A549 (cell line): ENCODE data around the gene EOGT. TPM values are rescaled to one million over a fixed set of nuclear protein-coding genes. Genes with fewer than 3 reads are reported as not detected.

Experiments used
- ATAC-seq, 2 experiments: fragments of 200-7000 bp in 1 of 2; fragments of >200 bp in 1 of 2; cut with Nextera tagmentation in 1 of 2; cut with Tn5 transposase in 1 of 2; 3 replicates each; pipeline versions ENCODE4 v1.8.0 to v1.9.1; 2018 to 2020; ENCODE audit warnings: mild to moderate bottlenecking in 1 of 2, moderate library complexity in 1 of 2
- CTCF ChIA-PET: fragments of 300-600 bp; sonication (Branson Sonifier 250); formaldehyde crosslinking; extraction: SDS; loops from one replicate; lab custom pipeline; 2021; ENCODE audit warnings: antibody characterized with exemption, inconsistent platforms; lab: Yijun Ruan, JAX
- POLR2A ChIA-PET: fragments of 350-600 bp; formaldehyde crosslinking; extraction: SDS; loops from one replicate; lab custom pipeline; 2021; ENCODE audit warnings: antibody characterized with exemption, inconsistent platforms; lab: Yijun Ruan, JAX
- DNase-seq, 2 experiments: peaks; one replicate each; pipeline versions ENCODE4 v3.0.0 to v3.0.0-alpha.2; 2011 to 2016; ENCODE audit warnings: low read depth in 1 of 2, low spot score in 1 of 2
- FAIRE-seq: peaks from 2 replicates; lab custom pipeline; 2011; peaks lifted over from hg19 to GRCh38; lab: Jason Lieb, UNC
- H3K27ac ChIP-seq, 2 experiments: fragments of >200 bp; sonication (Bioruptor Twin); formaldehyde crosslinking; 3 replicates each; pipeline ENCODE4 v1.5.1; 2016 to 2017
- H3K4me1 ChIP-seq: fragments of >200 bp; sonication (Bioruptor Twin); formaldehyde crosslinking; 3 replicates; pipeline ENCODE4 v1.6.1; 2016
- H3K4me2 ChIP-seq: fragments of >200 bp; sonication (Bioruptor Twin); formaldehyde crosslinking; 3 replicates; pipeline ENCODE4 v1.6.1; 2016
- H3K4me3 ChIP-seq: fragments of >200 bp; sonication (Bioruptor Twin); formaldehyde crosslinking; 3 replicates; pipeline ENCODE4 v1.5.1; 2016
- H3K9me3 ChIP-seq: fragments of >200 bp; sonication (Bioruptor Twin); formaldehyde crosslinking; 3 replicates; pipeline ENCODE4 v1.6.1; 2016
- ATOH8 ChIP-seq: fragments of 250-450 bp; sonication (Bioruptor Pico); IDR thresholded peaks from 2 replicates; pipeline ENCODE4 v1.5.0; 2020; ENCODE audit warnings: low read depth, mild to moderate bottlenecking, moderate library complexity
- CBX2 ChIP-seq: fragments of 200-600 bp; sonication (generic); IDR thresholded peaks from 2 replicates; pipeline ENCODE4 v1.6.1; 2016; ENCODE audit warnings: low read depth, mild to moderate bottlenecking, borderline replicate concordance
- CBX8 ChIP-seq: fragments of 200-600 bp; sonication (generic); IDR thresholded peaks from 2 replicates; pipeline ENCODE4 v1.6.1; 2016
- CHD2 ChIP-seq: fragments of 150-350 bp; IDR thresholded peaks from 2 replicates; pipeline ENCODE4 v1.6.1; 2014; ENCODE audit warnings: low read length; ENCODE audit not compliant: partially characterized antibody
- CHD4 ChIP-seq: fragments of 200-600 bp; sonication (generic); IDR thresholded peaks from 2 replicates; pipeline ENCODE4 v1.6.1; 2016; ENCODE audit warnings: antibody characterized with exemption, mild to moderate bottlenecking, borderline replicate concordance
- ELK1 ChIP-seq: fragments of 150-350 bp; IDR thresholded peaks from 2 replicates; pipeline ENCODE4 v1.6.1; 2014; ENCODE audit warnings: low read depth, mild to moderate bottlenecking, low read length
- HMGXB4 ChIP-seq: fragments of 250-450 bp; sonication (Bioruptor Pico); IDR thresholded peaks from 2 replicates; pipeline ENCODE4 v1.5.0; 2021; ENCODE audit warnings: mild to moderate bottlenecking, moderate library complexity, borderline replicate concordance
- HOXB13 ChIP-seq: fragments of 250-450 bp; sonication (Bioruptor Pico); IDR thresholded peaks from 2 replicates; pipeline ENCODE4 v1.5.0; 2020; ENCODE audit warnings: low read depth, mild to moderate bottlenecking, moderate library complexity
- HOXB5 ChIP-seq: fragments of 250-450 bp; sonication (Bioruptor Pico); IDR thresholded peaks from 2 replicates; pipeline ENCODE4 v1.5.0; 2020; ENCODE audit warnings: mild to moderate bottlenecking, moderate library complexity
- NFE2L2 ChIP-seq: fragments of 150-350 bp; conservative IDR thresholded peaks from 2 replicates; pipeline ENCODE4 v1.6.1; 2014; ENCODE audit warnings: low read length
- NR3C1 ChIP-seq: fragments of >200 bp; sonication (Bioruptor Twin); formaldehyde crosslinking; IDR thresholded peaks from 3 replicates; pipeline ENCODE4 v1.6.1; 2017
- PBX3 ChIP-seq: IDR thresholded peaks from 2 replicates; pipeline ENCODE4 v1.6.1; 2012
- POLR2AphosphoS2 ChIP-seq: conservative IDR thresholded peaks from 2 replicates; pipeline ENCODE4 v1.6.1; 2012; ENCODE audit warnings: low read length, improper control_type of control experiment, inconsistent platforms
- RAD21 ChIP-seq, 2 experiments: fragments of >200 bp in 1 of 2; sonication (Bioruptor Twin) in 1 of 2; formaldehyde crosslinking in 1 of 2; IDR thresholded peaks in 1 of 2; conservative IDR thresholded peaks in 1 of 2; 2 replicates in 1 of 2; 3 replicates in 1 of 2; pipeline ENCODE4 v1.6.1; 2012 to 2018; ENCODE audit warnings: inconsistent platforms in 1 of 2
- RFX5 ChIP-seq: fragments of 450-650 bp; IDR thresholded peaks from 2 replicates; pipeline ENCODE4 v1.7.1; 2014; ENCODE audit warnings: antibody characterized with exemption, mild to moderate bottlenecking, moderate library complexity
- RNF2 ChIP-seq: fragments of 200-600 bp; sonication (generic); IDR thresholded peaks from 2 replicates; pipeline ENCODE4 v1.6.1; 2016; ENCODE audit warnings: low read depth, mild to moderate bottlenecking, antibody characterized with exemption, moderate library complexity, borderline replicate concordance
- SMC3 ChIP-seq: fragments of >200 bp; sonication (Bioruptor Twin); formaldehyde crosslinking; IDR thresholded peaks from 3 replicates; pipeline ENCODE4 v1.6.1; 2018; ENCODE audit warnings: inconsistent platforms
- SREBF2 ChIP-seq: fragments of 450-650 bp; IDR thresholded peaks from 2 replicates; pipeline ENCODE4 v1.6.1; 2014; ENCODE audit warnings: mild to moderate bottlenecking, moderate library complexity
- TP53 ChIP-seq: fragments of 250-450 bp; sonication (Bioruptor Pico); IDR thresholded peaks from 2 replicates; pipeline ENCODE4 v1.5.0; 2021; ENCODE audit warnings: mild to moderate bottlenecking, moderate library complexity
- ZFP36 ChIP-seq: fragments of 450-650 bp; IDR thresholded peaks from 2 replicates; pipeline ENCODE4 v1.6.1; 2014; ENCODE audit warnings: borderline replicate concordance; ENCODE audit not compliant: partially characterized antibody
- WGBS: methylation state at CpG from one replicate; pipeline ENCODE4 v1.1.6; 2017; ENCODE audit errors: missing lambda C conversion rate; 5-methylcytosine and 5-hydroxymethylcytosine counted together
- polyA plus RNA-seq, 4 experiments: library from polyadenylated mRNA; depleted of rRNA in 3 of 4; stranded (reverse); fragments of >200 nt; fragmentation: RNase III in 1 of 4; extraction: RNeasy Plus Mini Kit Qiagen cat#74134 plus additional on column Dnase treatment in 1 of 4; gene quantifications; 2 replicates in 3 of 4; 3 replicates in 1 of 4; pipeline ENCODE4 v1.2.3, GENCODE V29; 2011 to 2017
- TF ChIP-seq, protein P1 (sequence below): fragments of 450-650 bp; IDR thresholded peaks from 2 replicates; pipeline ENCODE4 v1.6.1; 2014; ENCODE audit warnings: antibody characterized with exemption
- TF ChIP-seq, protein P2 (sequence below): fragments of >200 bp; sonication (Bioruptor Twin); formaldehyde crosslinking; IDR thresholded peaks from 3 replicates; pipeline ENCODE4 v1.6.1; 2016

EOGT gene
- polyA plus RNA-seq, 2 of the 4 experiments (the other 2 are of a cell fraction) = 9.3 to 11.1 TPM

DNA sequence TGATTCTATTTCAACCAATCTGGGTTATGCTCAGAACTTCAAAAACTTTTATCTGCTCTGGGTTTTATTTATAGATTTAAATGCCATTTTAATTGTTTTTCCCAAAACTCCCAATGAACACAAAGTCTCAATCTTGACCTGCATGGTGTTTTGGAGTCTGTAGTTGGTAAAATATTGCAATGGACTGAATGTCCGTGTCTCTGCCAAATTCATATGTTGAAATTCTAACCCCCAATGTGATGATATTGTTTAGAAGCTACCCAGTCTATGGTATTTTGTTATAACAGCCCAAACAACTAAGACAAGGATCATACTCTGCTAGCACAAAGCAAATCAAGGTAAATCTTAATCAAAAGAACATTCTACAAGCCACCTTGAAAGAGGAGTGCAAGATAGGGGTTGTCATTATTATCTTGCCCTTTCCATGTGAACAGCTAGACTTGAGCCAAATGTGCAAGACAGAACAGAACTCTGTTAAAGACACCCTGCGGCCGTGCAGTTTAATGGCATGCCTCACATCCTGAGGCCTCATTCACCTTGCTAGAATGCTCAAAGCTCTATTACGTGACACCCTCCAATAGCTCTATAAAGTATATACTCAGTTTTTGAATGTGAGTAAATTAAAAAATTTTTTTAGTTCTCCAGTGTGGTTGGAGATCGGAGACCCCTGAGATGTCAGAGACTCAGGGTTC, 7.5 kb downstream of the EOGT start:
- no peak for FAIRE-seq
- ChIA-PET POLR2A (no interaction called here), CTCF (no interaction called here)

GRCh38 chr3:69005071-69005790, 8.3 kb downstream of the EOGT start:
- CTCF ChIA-PET = no interaction called here
- no peak overlapping the region for H3K27ac ChIP-seq

More for the DNA sequence above, 7.5 kb downstream of the EOGT start:
- no peak for TF ChIP-seq RFX5
- no peak for TF ChIP-seq HOXB5
- TF ChIP-seq, all 56 proteins: peak for 0
- Histone ChIP-seq H3K9me3 (no peaks in the 10 kb centered on the region), H3K4me3 (no peak overlapping the region), H3K4me2 (no peak overlapping the region), H3K27ac (no peak overlapping the region), H3K4me1 (no peaks in the 10 kb centered on the region)
- DNase-seq = no peak
- 87% methylated on average over 5 of the region's 5 CpGs for WGBS
- no peak for ATAC-seq

More at GRCh38 chr3:69005071-69005790, 8.3 kb downstream of the EOGT start:
- 85% methylated on average over 6 of the region's 6 CpGs for WGBS
- POLR2A ChIA-PET = no interaction called here
- TF ChIP-seq, protein P1, sequence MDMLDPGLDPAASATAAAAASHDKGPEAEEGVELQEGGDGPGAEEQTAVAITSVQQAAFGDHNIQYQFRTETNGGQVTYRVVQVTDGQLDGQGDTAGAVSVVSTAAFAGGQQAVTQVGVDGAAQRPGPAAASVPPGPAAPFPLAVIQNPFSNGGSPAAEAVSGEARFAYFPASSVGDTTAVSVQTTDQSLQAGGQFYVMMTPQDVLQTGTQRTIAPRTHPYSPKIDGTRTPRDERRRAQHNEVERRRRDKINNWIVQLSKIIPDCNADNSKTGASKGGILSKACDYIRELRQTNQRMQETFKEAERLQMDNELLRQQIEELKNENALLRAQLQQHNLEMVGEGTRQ = no peak
- TF ChIP-seq CHD2 (no peak), HOXB13 (CRISPR knock-in tag) (no peak), RNF2 (no peak), PBX3 (no peak), SREBF2 (no peak), CBX2 (no peak), RAD21 (conservative IDR thresholded peaks at IDR 0.05 in 1 of 2, IDR thresholded peaks at IDR 0.05 in 1 of 2) (no peak), HMGXB4 (no peak), POLR2AphosphoS2 (no peak), ATOH8 (CRISPR knock-in tag) (no peak), ZFP36 (no peak), TP53 (CRISPR knock-in tag) (no peak), NR3C1 (no peak), SMC3 (no peak), CHD4 (no peak), ELK1 (no peak), NFE2L2 (no peak), CBX8 (no peak)
- TF ChIP-seq, protein P2, sequence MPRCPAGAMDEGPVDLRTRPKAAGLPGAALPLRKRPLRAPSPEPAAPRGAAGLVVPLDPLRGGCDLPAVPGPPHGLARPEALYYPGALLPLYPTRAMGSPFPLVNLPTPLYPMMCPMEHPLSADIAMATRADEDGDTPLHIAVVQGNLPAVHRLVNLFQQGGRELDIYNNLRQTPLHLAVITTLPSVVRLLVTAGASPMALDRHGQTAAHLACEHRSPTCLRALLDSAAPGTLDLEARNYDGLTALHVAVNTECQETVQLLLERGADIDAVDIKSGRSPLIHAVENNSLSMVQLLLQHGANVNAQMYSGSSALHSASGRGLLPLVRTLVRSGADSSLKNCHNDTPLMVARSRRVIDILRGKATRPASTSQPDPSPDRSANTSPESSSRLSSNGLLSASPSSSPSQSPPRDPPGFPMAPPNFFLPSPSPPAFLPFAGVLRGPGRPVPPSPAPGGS = no peak
- DNase-seq (no peak), ATAC-seq (no peak), FAIRE-seq (no peak)
- Histone ChIP-seq H3K4me1 (no peaks in the 10 kb centered on the region), H3K4me3 (no peak overlapping the region), H3K4me2 (no peak overlapping the region), H3K9me3 (no peaks in the 10 kb centered on the region)
